Activated T-helper 2 cell treated with anti-CD3 and anti-CD28 coated beads, Interferon-gamma antibody, Interleukin-2, Interleukin-4, amounts not matched to agents 10 μg/mL and 5 μg/mL and 100 μg/mL, durations not matched to agents 14 hours and 24 hours and 36 hours (primary cell): Measurements from ENCODE around the gene KLF11. TPM values are rescaled to one million over a fixed set of nuclear protein-coding genes. Genes with fewer than 3 reads are reported as not detected.

Experiments
- DNase-seq: peaks from one replicate; pipeline ENCODE4 v3.0.0; 2021; ENCODE audit warnings: low spot score
- H3K27ac Mint-ChIP-seq: one replicate; pipeline ENCODE4 v1.8.0; 2021; ENCODE audit warnings: mixed read lengths
- H3K27me3 Mint-ChIP-seq: one replicate; pipeline ENCODE4 v1.8.0; 2021; ENCODE audit warnings: low read depth, mixed read lengths
- H3K36me3 Mint-ChIP-seq: one replicate; pipeline ENCODE4 v1.8.0; 2021; ENCODE audit warnings: low read depth, mixed read lengths
- H3K4me1 Mint-ChIP-seq: one replicate; pipeline ENCODE4 v1.8.0; 2021; ENCODE audit warnings: low read depth, mixed read lengths
- H3K4me3 Mint-ChIP-seq: one replicate; pipeline ENCODE4 v1.8.0; 2021; ENCODE audit warnings: low read depth, mild to moderate bottlenecking, moderate library complexity, mixed read lengths
- H3K9me3 Mint-ChIP-seq: one replicate; pipeline ENCODE4 v1.8.0; 2021; ENCODE audit warnings: mixed read lengths
- intact Hi-C: fragments of 100-400 bp; cut with micrococcal nuclease; formaldehyde crosslinking; loops from one replicate; pipeline ENCODE4 v1.15.1; 2023
- total RNA-seq: library from RNA; stranded (reverse); gene quantifications from 2 replicates; pipeline ENCODE4 v1.2.3, GENCODE V29; 2022

Gene KLF11
- total RNA-seq, 1 donor from 2014 or later: 7.9 TPM

- Mint-ChIP-seq H3K36me3 (peaks cover 12% of the 10 kb centered on the region), H3K27me3 (peaks cover 8% of the 10 kb centered on the region), H3K27ac (no peak overlapping the region), H3K4me3 (peak overlapping the region; percentile 40), H3K9me3 (no peaks in the 10 kb centered on the region), H3K4me1 (peaks cover 16% of the 10 kb centered on the region)
- intact Hi-C loops: loop anchor here (10.0 kb wide), 1 partner anchor 491 kb away; the partner anchor contains the start of gene ADAM17
- no peak for DNase-seq
Measured at GRCh38 chr2:10045561-10046355, 2.4 kb downstream of the KLF11 start.

- no peaks in the 10 kb centered on the region for H3K9me3 Mint-ChIP-seq
- peaks cover 13% of the 10 kb centered on the region for H3K36me3 Mint-ChIP-seq
- intact Hi-C loops: loop anchor here (10.0 kb wide), 1 partner anchor 492 kb away; the partner anchor contains the start of gene ADAM17
- H3K27ac Mint-ChIP-seq: no peak overlapping the region
- no peaks in the 10 kb centered on the region for H3K27me3 Mint-ChIP-seq
- H3K4me3 Mint-ChIP-seq: no peak overlapping the region
- H3K4me1 Mint-ChIP-seq: peaks cover 16% of the 10 kb centered on the region
- DNase-seq: no peak
Measured at GRCh38 chr2:10046931-10047330, 3.6 kb downstream of the KLF11 start.

GRCh38 chr2:10047616-10048500, 4.5 kb downstream of the KLF11 start:
- Mint-ChIP-seq H3K27me3 (no peaks in the 10 kb centered on the region), H3K36me3 (peaks cover 18% of the 10 kb centered on the region), H3K4me1 (peaks cover 13% of the 10 kb centered on the region), H3K27ac (no peak overlapping the region), H3K4me3 (no peak overlapping the region), H3K9me3 (no peaks in the 10 kb centered on the region)
- intact Hi-C loops: loop anchor here (1.0 to 10.0 kb wide), 3 partner anchors 64 to 493 kb away; partner anchors contain the start of gene ADAM17
- DNase-seq: no peak

- no peak overlapping the region for H3K4me3 Mint-ChIP-seq
- no peaks in the 10 kb centered on the region for H3K27me3 Mint-ChIP-seq
- H3K36me3 Mint-ChIP-seq: peaks cover 25% of the 10 kb centered on the region
- peaks cover 13% of the 10 kb centered on the region for H3K4me1 Mint-ChIP-seq
- no peaks in the 10 kb centered on the region for H3K9me3 Mint-ChIP-seq
- DNase-seq: no peak
- intact Hi-C loops: loop anchor here (1.0 to 10.0 kb wide), 3 partner anchors 64 to 494 kb away; partner anchors contain the start of gene ADAM17
- H3K27ac Mint-ChIP-seq: no peak overlapping the region
Measured at GRCh38 chr2:10048501-10049171, 5.3 kb downstream of the KLF11 start.

GRCh38 chr2:10052216-10052615, 8.9 kb downstream of the KLF11 start:
- Mint-ChIP-seq H3K27ac (no peak overlapping the region), H3K4me3 (no peak overlapping the region), H3K9me3 (no peaks in the 10 kb centered on the region), H3K27me3 (no peaks in the 10 kb centered on the region), H3K4me1 (peaks cover 5% of the 10 kb centered on the region), H3K36me3 (peaks cover 26% of the 10 kb centered on the region)
- no peak for DNase-seq
- intact Hi-C loops: no loop called here

GRCh38 chr2:10053351-10053750, 10.0 kb downstream of the KLF11 start:
- peaks cover 6% of the 10 kb centered on the region for H3K4me1 Mint-ChIP-seq
- no peaks in the 10 kb centered on the region for H3K27me3 Mint-ChIP-seq
- H3K4me3 Mint-ChIP-seq: no peak overlapping the region
- no peak overlapping the region for H3K27ac Mint-ChIP-seq
- H3K9me3 Mint-ChIP-seq: no peaks in the 10 kb centered on the region
- intact Hi-C loops: no loop called here
- DNase-seq: no peak
- H3K36me3 Mint-ChIP-seq: peaks cover 18% of the 10 kb centered on the region

GRCh38 chr2:10054424-10054823, 11.1 kb downstream of the KLF11 start:
- Mint-ChIP-seq H3K27ac (no peak overlapping the region), H3K9me3 (no peaks in the 10 kb centered on the region), H3K4me1 (peaks cover 6% of the 10 kb centered on the region), H3K4me3 (no peak overlapping the region), H3K27me3 (no peaks in the 10 kb centered on the region), H3K36me3 (peaks cover 18% of the 10 kb centered on the region)
- intact Hi-C loops: no loop called here
- DNase-seq: no peak

- Mint-ChIP-seq H3K4me1 (peaks cover 6% of the 10 kb centered on the region), H3K4me3 (no peak overlapping the region), H3K36me3 (peaks cover 18% of the 10 kb centered on the region), H3K27ac (no peak overlapping the region), H3K9me3 (no peaks in the 10 kb centered on the region), H3K27me3 (no peaks in the 10 kb centered on the region)
- no peak for DNase-seq
- intact Hi-C loops: no loop called here
Measured at GRCh38 chr2:10054976-10055375, 11.6 kb downstream of the KLF11 start.

GRCh38 chr2:10056439-10056838, 13.1 kb downstream of the KLF11 start:
- H3K27ac Mint-ChIP-seq: no peak overlapping the region
- H3K9me3 Mint-ChIP-seq: no peaks in the 10 kb centered on the region
- peaks cover 18% of the 10 kb centered on the region for H3K36me3 Mint-ChIP-seq
- H3K4me1 Mint-ChIP-seq: peaks cover 6% of the 10 kb centered on the region
- H3K27me3 Mint-ChIP-seq: no peaks in the 10 kb centered on the region
- DNase-seq: no peak
- no peak overlapping the region for H3K4me3 Mint-ChIP-seq
- intact Hi-C loops: no loop called here

GRCh38 chr2:10057231-10058107, 14.1 kb downstream of the KLF11 start:
- H3K4me3 Mint-ChIP-seq: peak overlapping the region; percentile 61
- no peak overlapping the region for H3K27ac Mint-ChIP-seq
- H3K4me1 Mint-ChIP-seq: peaks cover 6% of the 10 kb centered on the region
- intact Hi-C loops: no loop called here
- no peaks in the 10 kb centered on the region for H3K27me3 Mint-ChIP-seq
- no peak for DNase-seq
- peaks cover 14% of the 10 kb centered on the region for H3K36me3 Mint-ChIP-seq
- no peaks in the 10 kb centered on the region for H3K9me3 Mint-ChIP-seq

- H3K4me3 Mint-ChIP-seq: no peak overlapping the region
- H3K4me1 Mint-ChIP-seq: peaks cover 6% of the 10 kb centered on the region
- no peak overlapping the region for H3K27ac Mint-ChIP-seq
- intact Hi-C loops: no loop called here
- no peaks in the 10 kb centered on the region for H3K27me3 Mint-ChIP-seq
- no peak for DNase-seq
- H3K36me3 Mint-ChIP-seq: peaks cover 6% of the 10 kb centered on the region
- H3K9me3 Mint-ChIP-seq: no peaks in the 10 kb centered on the region
Measured at GRCh38 chr2:10058251-10059015, 15.1 kb downstream of the KLF11 start.
